Activated CD4-positive, CD25-positive, alpha-beta regulatory T cell treated with anti-CD3 and anti-CD28 coated beads, Interleukin-2, amount 50 U/mL, for 24 hours (primary cell): Measurements from ENCODE around the gene MAP3K5.

Experiments
- ATAC-seq, 2 donors: fragments of 150-1000 bp; cut with Tn5 transposase; one replicate each; pipeline ENCODE4 v1.10.0; 2021; ENCODE audit warnings: mild to moderate bottlenecking in 1 of 2, moderate library complexity in 1 of 2

MAP3K5 gene

DNA sequence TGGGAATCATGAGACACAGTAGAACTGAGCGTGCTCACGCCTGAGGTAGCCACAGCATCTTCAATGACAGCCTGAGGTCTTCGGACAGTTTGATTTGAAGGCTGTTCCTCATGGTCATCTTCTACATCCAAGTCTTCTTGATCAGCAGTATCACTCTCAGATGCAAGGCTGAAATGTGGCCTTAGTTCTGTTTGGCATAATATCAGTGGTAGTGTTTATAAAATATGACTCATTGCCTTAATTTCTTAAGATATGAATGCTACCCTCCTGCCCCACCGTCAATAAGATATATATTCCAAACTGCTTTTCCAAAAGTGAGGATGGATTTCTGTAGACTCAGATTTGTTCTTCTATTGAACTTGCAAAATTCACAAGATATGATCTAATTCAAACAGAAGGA is 224.6 kb downstream of the MAP3K5 start:
- no peak for ATAC-seq

DNA sequence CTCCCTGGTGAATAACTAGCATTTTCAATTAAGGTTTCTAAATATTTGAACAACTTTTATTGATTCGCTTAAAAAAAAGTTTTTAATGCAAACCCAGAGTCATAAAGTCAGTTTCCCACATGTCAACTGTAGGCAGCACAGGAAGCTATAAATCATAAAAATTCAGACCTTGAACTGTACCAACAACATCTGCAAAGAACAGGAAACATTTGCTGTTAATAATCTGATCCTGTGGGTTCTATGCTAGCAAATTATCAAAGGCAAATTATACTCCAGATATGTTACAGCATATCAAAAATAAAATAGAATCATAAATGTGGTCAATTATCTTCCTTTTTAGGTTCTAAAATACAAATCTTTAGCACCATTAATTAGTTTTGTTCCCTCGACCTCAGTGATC is 225.4 kb downstream of the MAP3K5 start:
- no peak for ATAC-seq

DNA sequence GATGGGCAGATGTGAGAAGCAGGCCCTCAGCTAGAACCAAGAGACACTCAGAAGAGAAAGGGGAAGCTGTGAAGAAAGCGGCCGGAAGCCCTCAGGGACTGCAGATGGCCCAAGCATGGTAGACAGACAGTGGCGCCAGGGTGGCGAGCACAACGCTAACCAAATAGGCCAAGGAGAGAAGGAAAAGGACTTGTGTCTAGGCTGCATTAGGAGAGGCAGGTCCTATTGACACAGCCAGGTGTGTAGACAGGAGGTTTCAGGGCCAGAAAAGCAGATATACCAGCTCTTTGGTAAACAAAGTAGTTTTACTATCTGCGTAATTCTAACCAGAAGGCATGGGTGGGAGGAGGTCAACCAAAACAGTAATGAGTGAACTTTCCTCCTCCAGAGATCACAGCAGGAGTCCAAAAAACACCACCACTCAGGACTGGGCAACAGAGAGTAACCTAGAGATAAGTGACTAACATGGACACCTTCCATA is 226.2 kb downstream of the MAP3K5 start:
- ATAC-seq, result no peak

DNA sequence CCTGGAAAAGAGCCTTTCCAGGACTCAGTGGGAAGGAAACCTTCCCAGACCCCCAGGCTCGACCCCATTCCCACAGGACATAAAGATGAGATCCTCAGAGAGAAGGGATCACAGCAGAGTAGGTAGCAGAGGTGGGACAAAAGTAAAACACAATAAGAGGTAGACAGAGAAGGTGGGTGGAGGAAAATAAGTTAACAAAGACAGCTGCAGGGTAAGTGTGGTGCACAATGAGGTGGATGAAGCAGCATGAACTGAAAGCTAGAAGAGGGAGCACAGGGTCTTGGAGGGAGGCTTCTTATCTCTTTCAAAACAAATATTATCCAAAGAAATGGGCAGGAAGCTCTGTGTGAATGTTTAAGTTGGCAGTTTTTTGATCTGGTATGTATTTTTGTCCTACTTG is 228.1 kb downstream of the MAP3K5 start:
- ATAC-seq, result no peak

DNA sequence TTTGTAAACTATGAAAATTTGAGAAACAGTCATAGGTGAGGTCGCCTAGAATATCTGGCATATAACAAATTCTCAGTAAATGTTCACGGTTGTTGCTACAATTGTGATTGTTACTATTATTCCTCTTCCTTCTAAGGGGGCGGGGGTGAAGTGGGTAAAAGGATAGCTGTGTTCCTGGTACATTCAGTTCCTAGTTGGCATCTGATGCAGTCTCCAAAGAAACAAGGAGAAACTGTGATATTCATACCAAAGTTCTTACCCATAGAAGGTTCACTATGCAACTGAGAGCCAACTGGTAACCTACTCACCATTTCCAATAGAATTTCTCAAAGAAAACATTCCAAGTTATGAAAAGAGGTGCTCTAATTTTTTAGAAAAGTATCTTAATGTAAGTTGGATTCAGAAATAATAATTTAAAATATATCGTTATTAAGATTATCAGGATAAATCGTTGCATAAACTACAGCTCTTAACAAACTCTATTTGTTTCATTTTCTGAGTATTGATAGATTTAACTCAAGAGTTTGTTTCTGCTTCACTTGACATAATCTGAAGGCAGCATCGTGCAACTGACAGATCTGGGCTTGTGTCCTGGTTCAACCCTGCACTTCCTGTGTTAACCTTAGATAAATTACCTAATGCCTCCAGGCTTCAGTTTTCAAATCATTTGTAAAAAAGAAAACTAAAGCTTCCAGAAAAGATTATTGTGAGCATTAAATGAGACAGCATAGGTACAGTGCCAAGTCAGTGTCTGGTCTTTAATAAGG is 228.7 kb downstream of the MAP3K5 start:
- no peak for ATAC-seq

DNA sequence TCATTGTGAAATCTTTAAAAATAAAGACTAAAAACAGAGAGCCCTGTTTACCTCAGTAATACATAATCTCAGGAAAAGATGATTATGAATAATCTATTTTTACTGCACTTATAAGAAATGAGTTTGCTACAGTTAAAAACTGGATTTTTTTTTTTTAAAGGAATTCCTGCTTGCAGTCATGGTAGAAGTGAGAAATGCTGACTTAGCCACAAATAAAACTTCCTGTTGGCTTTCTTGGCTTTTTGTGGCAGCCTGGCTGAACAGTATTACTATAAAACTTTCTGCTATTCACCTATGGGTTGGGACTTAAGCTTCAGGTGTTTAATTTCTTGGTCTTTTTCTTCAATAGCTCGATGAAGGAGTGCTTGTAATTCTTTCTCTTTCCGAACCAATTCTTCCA is 230.1 kb downstream of the MAP3K5 start:
- ATAC-seq, result no peak

DNA sequence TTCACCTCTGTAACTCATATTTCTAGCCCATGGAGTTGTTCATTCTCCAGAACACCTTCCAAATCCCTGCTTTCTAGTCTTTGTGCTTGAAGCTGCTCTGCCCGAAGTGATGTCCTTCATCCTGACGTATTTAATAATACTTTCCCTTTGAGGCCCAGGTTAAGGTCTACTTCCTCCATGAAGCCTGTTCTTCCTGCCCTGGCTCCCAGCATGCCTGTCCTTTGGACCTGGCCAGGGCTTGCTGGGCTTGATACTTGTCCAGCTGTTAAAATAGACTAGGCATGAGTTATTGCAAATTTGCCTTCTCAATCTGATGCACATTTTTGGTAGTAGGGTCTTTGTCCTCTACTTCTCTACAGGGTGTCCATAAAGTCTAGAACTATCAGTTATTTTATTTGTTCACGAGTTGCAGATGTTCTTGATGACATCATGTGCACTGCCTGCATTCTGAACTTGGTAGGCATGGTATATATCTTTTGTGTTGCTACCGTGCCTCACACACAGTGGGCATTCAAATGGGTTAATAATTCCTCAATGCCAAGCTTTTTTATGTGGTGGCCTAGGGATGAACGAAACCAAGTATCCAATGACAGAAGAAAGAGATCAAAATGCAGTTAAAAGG is 239.0 kb downstream of the MAP3K5 start:
- ATAC-seq, result no peak

DNA sequence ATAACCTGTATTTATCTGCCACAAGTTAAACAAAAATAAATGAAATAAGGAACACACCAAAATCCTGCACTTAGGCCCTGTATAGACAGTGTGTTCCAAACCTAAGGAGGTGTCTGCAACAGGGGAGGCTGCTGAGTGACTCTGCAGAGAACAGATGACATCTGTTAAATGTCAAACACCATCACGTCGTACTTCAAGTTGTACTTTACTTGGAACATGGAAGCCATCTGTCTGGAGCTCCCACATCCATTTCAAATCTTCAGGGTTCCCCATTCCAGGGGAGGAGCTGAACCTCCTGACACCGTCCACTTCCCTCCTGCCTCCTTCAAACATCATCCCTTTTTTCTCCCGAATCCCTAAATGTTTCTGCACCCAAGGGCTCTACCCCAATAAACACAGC is 240.2 kb downstream of the MAP3K5 start:
- no peak for ATAC-seq

DNA sequence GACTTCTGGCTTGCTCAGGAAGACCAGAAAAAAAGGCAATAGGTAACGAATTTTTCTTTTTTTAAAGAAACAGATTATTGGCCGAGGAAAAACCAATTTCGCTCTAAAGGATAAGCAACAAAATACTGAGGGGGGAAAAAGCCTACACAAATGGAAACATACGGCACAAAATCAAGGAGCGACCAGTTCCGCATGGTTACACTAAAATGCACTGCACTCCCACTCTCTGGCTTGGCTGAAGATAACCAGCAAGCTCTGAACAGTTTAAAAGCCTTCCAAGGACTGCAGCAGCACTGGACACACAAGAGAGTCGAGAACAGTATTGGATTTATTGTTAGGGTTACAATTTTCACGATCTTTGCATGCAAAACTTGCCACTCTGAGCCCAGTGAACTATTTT is 241.2 kb downstream of the MAP3K5 start:
- ATAC-seq, result no peak

DNA sequence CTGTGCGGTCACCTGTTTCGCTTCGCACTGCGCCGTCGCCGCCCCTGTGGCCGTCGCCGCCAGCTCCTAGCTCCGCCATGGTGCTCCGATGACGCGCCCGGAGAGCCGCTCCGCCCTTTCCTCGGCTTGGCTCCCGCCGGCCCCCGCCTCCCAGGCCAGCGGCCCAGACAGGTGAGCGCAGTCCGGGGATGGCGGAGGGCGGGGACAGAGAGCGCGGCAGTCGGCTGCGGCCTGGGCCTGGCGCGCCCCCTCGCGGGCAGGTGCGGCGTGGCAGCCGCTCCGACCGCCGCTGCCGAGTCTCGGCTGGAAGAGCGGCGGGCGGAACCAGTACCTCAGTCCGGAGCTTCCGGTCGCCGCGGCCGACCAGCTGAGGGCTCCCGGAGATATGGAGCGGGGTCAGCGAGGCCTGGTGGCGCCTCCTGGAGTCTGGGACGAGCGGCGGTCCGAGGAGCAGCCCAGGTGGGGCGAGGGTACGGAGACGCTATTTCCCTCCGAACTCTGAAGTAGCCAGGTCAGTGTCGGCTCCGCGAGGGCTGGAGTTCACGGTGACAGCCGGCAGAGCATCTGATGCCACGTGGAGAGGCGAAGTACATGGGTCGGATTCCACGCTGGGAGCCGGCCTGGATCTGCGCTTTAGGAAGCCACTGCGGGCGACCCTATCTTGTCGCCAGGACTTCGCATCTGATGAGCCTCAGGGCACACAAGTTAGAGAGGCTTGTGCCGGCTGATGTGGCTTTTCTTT is 241.8 kb downstream of the MAP3K5 start, which contains the start of gene MAP7:
Gene MAP7 (minus strand): TSS at position 93 of the 742 bp plus-strand sequence. CDS start 14 bp downstream, at position 79.
- ATAC-seq, result peak; percentile 90

DNA sequence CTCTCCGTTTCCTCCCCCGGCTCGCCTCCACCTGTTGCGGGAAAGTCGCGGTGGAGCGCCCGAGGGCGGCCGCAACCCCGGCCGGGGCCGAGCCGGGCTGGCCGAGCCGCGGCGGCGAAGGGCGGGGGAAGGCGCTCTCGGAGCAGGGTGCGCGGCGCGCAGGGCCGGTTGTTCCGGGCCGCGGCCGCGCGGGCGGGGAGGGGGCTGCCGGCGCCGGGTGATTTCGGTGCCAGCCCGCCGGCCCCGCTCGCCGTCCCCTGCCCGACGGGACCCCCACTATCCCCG is 242.3 kb downstream of the MAP3K5 start:
- ATAC-seq, result peak; percentile 39

DNA sequence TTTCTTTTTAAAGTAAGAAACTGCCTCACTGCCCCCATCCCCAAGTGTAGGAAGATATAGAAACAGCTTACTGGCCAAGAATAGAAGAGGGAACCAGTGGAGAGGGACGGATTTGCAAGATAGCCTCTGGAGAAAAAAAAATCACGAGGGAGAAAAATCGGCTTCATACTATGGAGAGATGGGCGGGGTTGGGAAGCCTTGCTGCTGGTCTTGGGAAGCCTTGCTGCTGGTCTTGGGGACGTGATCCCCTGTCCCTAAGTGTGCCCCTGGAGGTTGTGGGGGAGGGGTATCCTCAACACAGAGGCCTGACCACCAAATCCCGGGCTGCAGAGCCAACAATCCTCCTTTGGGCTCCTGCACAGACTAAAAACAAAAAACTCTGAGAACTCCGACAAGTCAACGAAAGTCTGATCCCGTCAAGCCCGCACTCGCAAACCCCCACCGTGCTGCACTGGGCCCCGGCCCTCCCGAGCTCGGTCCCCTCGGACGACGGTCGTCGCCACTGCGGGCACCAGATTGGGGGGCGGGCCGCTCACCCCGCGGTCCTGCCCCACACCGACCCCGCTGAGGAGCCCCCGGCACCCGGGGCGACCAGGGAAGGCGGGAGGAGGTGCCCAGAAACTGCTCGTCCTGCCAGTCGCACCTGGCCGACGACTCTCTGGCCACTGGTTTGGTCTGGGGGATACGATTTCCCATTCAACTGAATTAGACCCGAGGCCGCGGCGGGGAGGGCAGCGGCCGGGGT is 242.8 kb downstream of the MAP3K5 start:
- no peak for ATAC-seq

DNA sequence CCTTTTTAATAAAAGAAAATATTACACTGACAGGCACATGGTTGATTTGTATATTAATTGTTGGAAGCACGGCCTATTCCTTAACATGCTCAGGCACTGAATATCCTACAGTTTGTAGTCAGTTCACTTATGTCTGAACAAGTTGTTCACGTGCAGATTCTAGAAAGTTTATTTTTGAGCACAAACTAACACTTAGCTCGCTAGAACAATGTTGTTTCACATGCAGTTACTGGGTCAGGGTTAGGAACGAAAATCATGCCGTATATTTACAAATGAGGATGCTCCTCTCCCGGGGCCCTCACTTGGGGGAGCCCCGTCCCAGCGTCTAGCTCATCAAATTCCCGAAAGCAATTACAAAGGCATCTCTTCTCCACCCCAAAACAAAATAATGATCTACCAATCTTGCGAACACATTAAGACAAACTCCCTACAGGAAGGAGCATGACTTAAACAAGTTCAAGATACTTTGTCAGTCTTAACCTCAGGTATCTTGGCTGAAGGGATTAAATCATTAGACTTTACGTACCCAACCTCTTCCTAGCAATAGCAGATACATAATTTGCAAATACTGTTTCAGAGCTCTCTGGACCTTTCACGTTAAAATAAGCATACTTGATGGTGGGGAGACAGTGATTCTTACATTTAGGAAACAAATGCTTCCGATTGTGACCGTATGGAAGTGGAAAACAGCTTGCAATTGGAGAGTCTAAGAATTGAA is 243.5 kb downstream of the MAP3K5 start:
- no peak for ATAC-seq

DNA sequence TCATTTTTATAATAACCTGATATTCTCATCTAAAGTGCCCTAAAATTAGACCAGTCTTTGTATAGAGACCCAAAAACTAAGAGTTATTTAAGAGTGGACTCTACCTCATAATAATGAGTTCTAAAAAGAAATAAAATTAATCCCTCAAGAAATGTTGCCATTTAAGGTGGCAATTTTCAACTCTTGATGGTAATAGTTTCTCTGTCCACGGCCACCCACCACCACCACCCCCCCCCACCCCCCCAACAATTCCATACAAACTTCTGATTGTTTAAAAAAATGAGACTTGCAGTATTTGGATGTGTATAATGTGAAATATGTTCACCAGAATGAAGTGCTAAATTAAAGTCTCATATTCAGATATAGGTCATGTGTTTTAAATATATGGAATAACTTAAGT is 244.4 kb downstream of the MAP3K5 start:
- ATAC-seq, result no peak

DNA sequence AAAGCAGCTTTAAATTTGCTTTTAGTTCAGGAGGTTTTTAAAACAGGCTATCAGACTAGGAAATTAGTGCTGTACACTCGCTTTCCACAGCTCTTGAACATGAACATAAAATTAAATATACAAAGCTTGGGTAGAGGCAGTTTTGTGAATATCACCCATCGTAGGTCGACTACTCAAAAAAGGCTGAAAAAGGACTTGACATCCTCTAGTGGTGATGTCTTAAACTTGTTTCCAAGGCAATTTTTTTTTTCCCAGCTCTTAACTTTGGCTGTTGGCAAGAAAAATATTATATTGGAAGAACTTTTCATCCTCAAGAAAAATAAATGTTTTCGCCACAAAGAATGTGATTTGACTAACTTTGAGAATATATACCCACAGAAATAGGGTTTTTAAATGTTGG is 244.9 kb downstream of the MAP3K5 start:
- ATAC-seq, result no peak

DNA sequence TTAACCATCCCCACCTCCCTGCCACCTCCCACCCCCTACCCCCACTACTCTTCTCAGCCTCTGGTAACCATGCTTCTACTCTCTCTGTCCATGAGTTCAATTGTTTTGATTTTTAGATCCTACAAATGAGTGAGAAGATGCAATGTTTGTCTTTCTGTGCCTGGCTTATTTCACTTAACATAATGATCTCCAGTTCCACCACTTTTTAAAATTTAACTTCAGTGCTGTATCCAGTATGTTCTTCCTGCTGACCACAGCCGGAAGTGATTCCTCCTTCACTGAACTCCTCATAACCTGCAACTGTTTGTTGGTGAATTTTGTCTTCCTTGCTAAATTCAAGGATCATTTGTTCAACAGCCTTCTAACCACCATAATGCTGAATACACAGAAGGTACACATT is 245.9 kb downstream of the MAP3K5 start:
- no peak for ATAC-seq

DNA sequence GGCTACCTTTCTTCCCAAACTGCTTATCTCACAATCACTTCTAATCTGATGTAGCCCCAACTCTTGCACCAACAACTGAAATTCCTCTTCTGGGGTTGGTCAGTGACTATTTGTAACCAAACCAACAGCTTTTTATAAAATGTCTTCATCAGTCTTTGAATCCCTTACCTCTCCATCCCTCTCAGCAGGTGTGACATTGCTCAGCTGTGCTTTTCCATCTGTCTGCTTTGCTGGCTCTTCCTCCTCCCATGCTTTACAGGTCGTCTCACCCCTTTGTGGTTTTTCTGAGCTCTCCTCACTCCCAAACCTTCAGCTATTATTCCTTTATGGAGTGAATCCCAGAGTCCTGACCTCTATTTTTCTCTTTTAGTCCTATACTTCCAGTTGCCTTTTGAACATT is 248.0 kb downstream of the MAP3K5 start:
- no peak for ATAC-seq

DNA sequence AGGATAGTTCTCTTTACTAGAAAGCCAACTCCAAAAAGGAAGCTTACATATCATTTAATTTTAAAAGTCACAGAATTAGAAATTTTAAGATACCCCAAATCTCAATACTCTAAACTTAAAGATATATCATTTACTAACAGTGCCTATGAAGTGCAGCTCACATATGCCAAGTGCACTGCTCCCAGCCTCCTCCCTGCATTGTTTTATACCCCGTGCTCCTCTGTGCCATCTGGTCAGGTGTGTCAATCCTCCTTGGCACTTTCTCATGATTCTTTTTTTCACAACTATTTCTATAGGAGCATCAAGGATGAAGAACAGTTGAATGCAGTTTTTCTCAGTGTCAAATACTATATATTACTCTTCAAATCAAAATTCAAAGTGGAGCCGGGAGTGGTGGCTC is 250.9 kb downstream of the MAP3K5 start:
- no peak for ATAC-seq

DNA sequence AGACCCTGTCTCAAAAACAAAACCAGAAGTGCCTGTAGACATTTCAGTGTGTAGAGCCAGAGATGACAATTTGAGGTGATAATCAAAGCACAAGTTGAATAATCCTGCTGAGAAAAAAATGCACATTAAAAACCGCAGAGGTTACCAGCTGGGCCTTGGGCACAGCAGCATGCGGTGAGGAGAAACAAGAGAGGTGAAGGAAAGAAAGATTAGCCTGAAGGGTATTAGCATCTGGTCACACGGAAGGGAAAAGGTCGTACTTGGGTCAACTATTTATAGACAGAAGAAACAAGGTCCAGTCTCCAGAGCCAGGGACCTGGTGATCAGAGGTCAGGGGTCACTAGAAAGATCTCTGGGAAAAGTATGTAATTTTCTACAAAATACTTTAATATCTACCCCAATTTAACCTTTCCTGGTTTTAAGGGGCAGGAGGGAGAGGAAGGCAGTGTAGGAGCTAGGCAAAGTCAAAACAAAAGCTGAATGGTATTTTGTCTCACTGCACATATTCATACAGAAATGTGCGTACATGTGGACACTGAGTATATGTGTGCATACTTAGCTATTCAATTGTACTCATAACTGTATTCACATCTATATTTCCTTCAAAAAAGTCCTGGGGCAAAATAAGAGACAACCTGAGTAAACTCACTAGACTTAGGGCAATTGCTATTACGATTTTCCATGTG is 252.2 kb downstream of the MAP3K5 start:
- no peak for ATAC-seq

DNA sequence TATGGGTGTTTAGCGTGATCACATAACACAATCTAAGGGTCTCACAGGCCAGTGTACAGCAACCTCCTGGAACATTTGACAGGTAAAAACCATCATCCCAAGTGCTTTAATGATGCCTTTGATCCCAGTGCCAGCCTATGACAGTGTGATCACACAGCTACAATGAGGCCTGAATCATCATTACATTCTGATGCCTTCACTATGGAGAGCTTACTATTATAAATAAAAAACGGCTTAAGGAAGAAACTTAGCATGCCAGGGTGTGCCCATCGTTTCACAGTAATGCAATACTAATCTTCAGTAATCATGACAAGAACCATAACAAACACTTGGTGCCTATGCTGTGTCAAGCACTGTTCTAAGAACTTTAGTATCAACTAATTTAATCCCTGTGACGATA is 253.4 kb downstream of the MAP3K5 start:
- no peak for ATAC-seq

DNA sequence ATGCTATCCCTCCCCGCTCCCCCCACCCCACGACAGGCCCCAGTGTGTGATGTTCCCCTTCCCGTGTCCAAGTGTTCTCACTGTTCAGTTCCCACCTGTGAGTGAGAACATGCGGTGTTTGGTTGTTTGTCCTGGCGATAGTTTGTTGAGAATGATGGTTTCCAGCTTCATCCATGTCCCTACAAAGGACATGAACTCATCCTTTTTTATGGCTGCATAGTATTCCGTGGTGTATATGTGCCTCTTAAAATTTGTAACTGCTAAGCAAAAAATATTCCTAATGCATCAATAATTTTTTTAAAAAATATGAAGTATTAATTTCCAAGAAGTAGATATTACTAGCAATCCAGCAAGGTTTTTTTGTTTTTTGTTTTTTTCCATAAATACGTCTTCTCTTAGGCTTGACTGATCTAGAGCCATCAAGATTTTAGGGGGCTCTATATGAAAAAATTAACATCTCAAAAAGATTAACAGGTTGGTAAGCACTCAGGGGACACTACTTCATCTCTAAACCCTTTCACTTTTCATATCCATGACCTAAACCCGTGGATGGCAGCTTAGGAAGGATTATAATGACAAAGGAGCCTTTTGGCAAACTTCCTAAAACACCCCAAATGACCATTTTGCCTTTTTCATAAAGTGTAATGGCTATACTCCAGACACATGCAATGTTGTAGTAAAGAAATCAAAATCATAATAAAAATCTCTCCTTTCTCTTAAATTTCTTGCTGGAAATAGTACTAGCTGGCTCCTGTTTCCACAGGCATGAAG is 256.2 kb downstream of the MAP3K5 start:
- no peak for ATAC-seq
